HG03571 (cell line): ENCODE data around the gene SLC39A11.
A peak's percentile ranks its signal among the peaks of the same experiment; 100 is the strongest.
"Not testable (repeated sequence)": the region's sequence is repeated elsewhere in the genome, so short reads cannot be mapped to it uniquely, and the experiment has no call there.

Source experiments
- ATAC-seq: cut with Tn5 transposase; IDR thresholded peaks from one replicate; pipeline ENCODE4 v1.9.1; 2021; ENCODE audit not compliant: unreplicated experiment

Gene SLC39A11

DNA sequence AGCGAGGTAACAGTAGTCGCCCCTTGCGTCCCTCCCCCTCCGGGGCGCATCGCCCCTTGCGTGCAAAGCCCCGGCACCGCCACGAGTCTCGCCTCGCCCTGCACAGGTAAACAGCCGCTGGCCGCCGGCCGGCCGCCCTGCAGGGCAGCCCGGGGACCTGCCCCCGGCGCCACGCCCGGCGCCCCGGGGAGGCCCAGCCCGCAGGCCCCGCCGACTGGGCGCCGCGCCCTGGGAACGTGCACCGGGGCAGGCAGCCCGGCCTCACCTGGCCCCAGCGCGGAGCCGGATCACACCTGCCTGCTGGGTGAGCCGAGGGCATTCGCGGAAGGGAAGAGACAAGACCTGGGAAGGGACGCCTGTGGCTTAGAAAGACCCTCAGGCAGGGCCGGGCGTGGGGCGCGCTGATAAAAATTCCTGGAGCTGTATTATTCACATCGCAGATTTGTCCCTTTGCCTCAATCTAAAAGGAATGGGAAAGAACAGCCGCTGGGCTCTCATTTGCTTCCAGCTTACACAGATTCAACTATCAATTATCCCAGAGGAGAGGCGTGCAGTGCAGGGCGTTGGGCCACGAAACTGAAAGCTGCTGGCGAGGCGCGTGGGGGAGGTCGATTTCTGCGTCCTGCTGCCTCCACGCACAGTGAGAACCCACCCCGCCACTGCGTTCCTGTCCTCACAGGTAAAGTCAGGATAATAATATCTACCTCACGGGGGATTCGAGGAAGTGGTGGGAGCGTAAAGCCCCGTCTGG, 451.9 kb downstream of the SLC39A11 start:
- no peak for ATAC-seq

DNA sequence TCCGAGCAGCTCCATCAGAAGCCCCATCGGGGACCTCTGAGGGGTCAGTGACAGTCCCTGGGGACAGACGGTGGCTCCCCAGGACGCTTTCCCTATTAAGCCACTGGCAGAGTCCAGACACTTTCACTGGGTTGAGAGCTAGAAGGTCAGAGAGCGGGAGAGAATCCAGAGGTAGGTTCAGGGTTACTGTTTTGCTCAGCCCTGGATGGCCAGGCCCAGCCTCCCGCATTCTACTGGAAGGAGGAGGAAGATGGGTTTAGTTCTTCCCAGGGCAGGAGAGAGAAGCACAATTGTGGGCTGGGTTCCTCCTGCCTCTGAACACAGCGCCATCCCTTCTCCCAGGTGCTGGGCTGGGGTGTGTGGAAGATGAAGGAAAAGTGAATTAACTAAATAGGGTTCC, 452.8 kb downstream of the SLC39A11 start:
- no peak for ATAC-seq

GRCh38 chr17:72638932-72639331, 453.6 kb downstream of the SLC39A11 start:
- not testable (repeated sequence) for ATAC-seq

DNA sequence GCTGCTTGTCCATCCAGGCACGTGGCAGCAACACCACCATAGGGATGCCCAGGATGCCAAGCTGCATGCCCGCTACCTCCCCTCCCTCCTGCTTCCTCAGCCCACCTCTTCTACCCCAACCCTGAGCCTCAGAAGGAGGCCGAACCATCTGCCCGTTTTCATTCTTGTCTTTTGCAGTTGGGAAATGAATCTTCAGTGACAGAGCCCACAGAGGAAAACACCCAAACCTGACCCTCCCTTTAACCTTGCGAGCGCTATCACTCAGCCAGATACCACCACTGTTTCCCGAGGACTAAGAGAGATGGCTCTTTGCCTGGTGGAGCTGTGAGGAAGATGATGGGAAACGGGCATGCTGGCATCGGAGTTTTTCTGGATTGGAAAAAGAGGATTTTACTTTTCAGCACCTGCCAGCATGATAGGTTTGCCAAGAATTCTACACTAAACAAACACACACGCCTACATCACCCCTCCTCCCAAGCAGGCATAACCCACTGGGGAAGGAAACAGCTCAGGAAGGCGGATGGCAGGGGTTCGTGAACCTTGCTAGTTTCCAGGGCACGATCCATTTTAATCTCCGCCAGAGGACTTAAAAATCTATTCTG, 457.4 kb downstream of the SLC39A11 start:
- ATAC-seq, result no peak

DNA sequence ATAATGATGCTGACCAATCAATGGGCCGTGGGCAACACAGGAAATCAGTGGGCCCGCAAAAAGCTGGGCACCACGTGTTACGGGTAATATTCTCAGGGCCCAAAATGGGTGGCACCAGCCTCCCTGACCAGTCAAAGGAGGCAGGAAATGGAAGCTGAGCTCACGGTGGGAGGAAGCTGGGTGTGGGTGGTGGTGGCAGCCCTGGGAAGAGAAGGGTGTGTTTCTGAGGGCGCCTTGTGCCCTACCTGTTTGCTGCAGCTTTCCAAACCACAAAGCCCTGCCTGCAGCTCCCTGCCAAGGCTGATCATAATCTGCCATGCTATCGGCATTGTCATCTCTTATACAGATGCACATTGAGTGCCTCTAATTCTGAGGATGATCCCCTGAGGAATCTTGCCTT, 457.9 kb downstream of the SLC39A11 start:
- no peak for ATAC-seq

GRCh38 chr17:72631949-72632684, 460.4 kb downstream of the SLC39A11 start:
- no peak for ATAC-seq

GRCh38 chr17:72631568-72631948, 460.9 kb downstream of the SLC39A11 start:
- no peak for ATAC-seq

- no peak for ATAC-seq
These were observed 467.8 kb downstream of the SLC39A11 start for GRCh38 chr17:72624652-72625051.

- ATAC-seq, result no peak
These were observed 468.3 kb downstream of the SLC39A11 start for GRCh38 chr17:72624226-72624625.

DNA sequence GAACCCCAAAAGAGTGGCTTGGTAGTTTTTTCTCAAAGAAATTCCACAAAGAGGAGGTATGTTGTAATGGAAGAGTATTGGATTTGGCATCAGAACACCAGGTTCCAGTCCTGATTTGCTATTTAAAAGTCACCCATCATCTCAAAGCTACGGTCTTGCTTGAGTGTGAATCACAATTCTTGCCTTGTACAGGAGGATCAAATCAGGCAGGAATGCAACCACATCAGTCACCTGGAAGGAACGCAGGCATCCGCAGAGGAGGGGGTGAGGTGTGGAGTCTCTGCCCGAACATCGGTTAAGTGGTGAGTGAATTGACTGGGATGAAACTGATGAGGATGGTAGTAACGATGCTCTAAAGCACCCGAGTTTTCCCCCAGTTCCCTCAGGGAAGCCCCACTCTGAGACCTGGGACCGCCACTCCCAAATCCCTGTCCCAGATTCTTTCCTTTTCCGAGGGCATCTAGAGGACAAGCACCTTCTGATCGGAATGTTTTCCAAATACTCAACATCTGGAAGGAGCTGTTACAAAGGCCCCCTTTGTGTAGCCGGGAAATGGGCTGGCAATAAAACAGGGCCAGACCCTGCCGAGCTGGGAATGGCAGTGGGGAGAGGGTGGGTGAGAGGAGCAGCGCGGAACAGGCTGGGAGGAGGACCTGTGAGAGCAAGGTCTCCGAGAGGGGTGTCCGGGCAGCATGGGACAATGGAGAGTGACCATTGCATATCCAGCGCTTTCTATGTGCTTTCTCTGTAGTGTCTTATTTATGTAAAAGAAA, 469.6 kb downstream of the SLC39A11 start:
- no peak for ATAC-seq

DNA sequence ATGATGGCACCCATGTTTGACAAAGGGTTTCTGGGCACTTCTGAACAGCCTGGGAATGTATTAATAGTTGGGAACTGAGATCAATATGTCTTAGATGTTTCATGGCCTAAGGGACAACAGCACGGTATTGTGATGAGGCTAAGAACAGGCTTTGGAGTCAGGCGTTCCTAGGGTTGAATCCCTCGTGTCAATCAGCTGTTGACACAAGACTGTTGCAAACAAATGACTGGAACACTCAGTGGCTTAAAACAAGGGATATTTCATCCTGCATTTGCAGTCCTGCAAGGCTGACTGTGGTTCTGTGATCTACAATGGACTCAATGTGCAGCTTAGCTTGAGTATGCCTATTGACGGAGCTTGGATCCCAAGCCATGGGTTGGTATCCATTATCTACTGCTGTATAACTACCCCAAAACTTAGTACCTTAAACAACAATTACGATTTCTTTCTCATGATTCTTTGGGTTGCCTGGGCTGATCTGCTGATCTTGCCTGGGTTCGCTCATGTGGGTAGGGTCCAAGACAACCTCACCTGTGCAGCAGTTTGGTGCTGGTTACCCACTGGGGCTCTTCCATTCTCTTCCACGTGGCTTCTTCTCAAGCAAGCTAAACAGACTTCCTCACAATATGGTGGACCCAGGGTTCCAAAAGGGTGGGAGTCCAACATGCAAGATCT, 472.4 kb downstream of the SLC39A11 start:
- ATAC-seq, result no peak

GRCh38 chr17:72618001-72618509, 474.4 kb downstream of the SLC39A11 start:
- ATAC-seq, result peak; percentile 57

GRCh38 chr17:72617557-72617956, 474.9 kb downstream of the SLC39A11 start:
- ATAC-seq, result no peak

GRCh38 chr17:72616447-72616846, 476.0 kb downstream of the SLC39A11 start:
- no peak for ATAC-seq

- no peak for ATAC-seq
These were observed 476.9 kb downstream of the SLC39A11 start for GRCh38 chr17:72615627-72615991.

DNA sequence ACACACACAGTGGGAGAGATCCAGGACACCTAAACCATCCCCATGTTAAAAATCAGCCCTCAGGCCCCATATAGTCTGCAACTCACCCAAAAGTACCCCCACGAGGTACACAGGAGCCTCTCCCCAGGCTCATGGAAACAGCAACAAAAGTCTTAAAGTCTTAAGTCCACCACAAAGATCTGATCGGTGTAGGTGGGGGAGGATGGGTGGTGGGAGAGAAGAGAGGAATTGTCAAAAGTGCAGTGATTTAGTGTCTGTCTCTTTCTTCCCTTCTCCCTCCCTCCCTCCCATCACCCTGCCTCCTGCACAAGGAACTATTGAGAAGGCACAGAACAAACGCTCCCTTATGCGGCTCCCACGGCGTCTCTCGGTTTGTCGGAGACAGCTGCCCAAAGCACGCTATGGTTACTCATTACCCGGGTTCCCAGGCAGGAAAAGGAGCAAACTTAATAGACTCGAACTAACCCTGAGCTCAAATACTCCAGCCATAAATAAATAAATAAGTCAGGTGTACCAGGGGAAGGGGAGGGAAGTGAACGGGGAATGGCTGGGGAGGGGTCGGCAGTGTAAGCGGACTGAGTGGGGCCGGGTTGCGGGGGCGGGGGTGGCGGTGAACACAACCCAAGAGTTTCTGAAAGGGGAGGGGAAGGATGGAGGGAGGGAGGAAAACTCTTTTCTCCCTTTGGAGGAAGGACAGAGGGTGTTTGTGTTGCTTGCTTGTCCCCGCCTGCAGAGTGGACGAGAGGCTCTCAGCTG, 477.4 kb downstream of the SLC39A11 start:
- no peak for ATAC-seq

DNA sequence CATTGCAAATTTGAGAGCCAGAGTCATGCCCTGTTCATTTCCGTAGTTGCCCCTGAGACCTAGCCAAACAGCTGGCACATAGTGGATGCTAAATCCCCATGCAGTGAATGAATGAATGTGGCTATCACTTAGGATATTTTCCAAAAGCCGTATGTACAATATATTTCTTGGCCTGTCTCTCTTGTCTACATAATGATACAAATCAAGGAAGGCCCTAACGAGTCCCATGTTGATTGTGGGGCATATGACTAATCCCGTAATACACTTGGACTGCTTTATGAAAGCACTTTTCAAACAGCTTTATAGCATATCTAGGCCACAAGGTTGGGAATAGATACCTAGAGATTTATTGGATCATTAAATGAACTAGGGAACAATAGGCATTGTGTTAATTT, 478.0 kb downstream of the SLC39A11 start:
- ATAC-seq, result no peak

DNA sequence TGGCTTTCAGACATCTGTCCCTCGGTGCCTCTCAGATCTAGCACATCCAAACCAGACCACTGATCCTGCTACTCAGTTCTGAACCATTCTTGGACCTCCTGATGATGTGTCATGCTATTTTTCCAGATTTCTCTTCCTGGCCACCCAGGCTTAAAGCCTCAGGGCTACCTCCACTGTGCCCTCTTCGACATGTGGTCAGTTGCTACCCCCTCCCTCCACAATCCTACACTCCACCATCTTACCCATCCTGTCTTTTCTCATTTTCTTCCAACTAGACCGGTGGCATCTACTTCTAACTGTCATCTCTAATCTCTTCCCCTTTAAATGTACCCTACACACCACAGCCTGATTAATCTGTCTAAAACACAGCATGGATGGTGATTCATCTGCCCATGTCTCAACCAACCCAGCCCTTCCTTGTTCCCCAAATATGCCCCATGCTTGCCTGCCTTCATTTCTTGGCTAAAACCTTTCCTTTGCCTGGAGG, 478.6 kb downstream of the SLC39A11 start:
- no peak for ATAC-seq

DNA sequence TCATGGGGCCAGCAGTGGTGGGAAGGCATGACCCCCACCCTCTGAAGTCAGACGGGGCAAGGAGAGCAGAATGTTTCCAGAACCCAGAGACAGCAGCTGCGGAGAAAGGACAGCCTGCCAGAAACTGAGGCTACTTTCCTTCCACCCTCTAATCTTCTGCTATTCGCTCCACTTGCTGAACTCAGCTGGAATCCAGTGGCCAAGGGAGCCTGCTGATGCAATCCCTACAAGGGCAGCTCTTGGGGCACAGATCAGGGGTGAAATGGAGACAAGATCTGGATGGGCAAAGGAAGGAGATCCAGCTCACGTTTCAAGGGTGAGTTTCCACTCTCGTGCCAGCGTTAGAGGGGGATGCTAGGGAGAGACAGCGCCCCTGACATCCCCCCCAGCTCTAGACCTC, 479.1 kb downstream of the SLC39A11 start:
- no peak for ATAC-seq

DNA sequence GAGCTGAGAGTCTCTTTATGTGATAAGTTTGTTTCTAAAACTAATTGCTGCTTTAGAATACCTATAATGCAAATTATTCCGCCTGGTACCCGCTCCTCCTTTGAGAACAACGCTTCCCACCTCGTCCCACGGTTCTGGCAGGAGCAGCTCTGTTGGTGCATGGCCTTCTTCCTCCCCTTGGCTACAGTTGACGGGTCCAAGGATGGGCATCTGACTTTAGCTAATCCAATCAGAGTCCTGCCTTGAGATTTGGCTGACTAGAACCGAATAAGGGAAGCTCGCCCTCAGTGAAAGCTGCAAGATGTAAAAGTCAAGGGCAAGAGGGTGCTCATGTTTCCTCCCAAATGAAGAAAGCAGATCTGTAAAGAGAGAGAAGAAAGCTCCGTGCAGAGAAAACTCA, 481.3 kb downstream of the SLC39A11 start:
- no peak for ATAC-seq
